HG03095 (cell line): Measurements from ENCODE around the gene USP14.
A peak's percentile ranks its signal among the peaks of the same experiment; 100 is the strongest.
"Not testable (repeated sequence)": the region's sequence is repeated elsewhere in the genome, so short reads cannot be mapped to it uniquely, and the experiment has no call there.

Experiments
- ATAC-seq: cut with Tn5 transposase; IDR thresholded peaks from one replicate; pipeline ENCODE4 v1.9.1; 2021; ENCODE audit warnings: moderate library complexity; ENCODE audit not compliant: unreplicated experiment

Gene USP14

DNA sequence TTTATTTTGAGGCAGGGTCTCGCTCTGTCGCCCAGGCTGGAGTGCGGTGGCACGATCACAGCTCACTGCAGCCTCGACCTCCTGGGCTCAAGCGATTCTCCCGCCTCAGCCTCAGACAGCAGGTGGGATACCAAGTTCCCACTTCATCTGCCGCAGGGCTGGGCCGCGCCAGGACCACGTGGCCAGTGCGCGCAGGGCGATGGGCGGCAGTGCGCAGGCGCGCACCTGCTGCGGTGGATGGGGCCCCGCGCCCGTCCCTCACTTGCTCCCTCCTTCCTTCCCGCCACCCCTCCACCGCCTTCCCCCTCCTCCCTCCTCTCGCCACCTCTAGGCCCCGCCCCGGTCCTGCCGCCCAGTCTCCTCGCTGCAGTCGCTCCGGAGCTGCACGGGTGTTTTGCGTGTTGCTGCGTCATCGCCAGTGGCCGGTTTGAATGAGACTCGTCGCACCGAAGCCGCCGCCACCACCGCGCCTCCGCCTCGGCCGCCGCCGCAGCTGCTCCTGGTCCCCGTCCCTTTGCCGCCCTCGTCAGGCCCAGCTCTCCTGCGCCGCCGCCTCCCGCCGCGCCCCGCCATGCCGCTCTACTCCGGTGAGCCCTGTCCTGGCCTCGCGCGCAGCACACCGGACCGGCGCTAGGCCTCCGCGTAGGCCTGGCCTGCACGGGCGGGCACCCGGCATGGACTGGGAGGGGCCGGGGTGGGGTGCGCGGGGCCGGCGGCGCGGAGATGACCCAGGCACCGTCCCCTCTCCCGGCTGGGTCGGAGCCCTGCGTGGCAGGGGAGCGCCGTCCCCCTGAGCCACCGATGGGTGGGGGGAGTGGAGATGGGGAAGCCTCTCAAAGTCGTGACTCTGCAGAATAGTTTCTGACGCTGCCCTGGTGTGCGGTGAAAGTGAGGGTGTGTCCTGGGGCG lies at the start of gene USP14:
Gene USP14, plus strand, starts transcription at position 430 of the 909 bp plus-strand sequence. Its CDS starts 142 bp downstream, at position 572.
- peak; percentile 91 for ATAC-seq

DNA sequence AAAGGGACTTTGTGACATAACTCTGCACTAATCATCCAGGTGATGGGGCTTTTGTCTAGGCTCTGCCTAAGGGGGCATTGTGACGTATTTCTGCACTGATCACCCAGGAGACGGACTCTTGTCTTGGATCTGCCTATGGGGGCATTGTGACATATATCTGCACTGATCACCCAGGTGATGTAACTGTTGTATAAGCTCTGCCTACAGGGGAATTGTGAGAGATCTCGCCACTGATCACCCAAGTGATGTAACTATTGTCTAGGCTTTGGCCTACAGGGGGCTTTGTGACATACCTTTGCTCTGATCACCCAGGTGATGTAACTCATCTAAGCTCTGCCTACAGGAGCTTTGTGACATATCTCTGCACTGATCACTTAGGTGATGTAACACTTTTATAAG lies 49.7 kb upstream of the USP14 start:
- not testable (repeated sequence) for ATAC-seq

DNA sequence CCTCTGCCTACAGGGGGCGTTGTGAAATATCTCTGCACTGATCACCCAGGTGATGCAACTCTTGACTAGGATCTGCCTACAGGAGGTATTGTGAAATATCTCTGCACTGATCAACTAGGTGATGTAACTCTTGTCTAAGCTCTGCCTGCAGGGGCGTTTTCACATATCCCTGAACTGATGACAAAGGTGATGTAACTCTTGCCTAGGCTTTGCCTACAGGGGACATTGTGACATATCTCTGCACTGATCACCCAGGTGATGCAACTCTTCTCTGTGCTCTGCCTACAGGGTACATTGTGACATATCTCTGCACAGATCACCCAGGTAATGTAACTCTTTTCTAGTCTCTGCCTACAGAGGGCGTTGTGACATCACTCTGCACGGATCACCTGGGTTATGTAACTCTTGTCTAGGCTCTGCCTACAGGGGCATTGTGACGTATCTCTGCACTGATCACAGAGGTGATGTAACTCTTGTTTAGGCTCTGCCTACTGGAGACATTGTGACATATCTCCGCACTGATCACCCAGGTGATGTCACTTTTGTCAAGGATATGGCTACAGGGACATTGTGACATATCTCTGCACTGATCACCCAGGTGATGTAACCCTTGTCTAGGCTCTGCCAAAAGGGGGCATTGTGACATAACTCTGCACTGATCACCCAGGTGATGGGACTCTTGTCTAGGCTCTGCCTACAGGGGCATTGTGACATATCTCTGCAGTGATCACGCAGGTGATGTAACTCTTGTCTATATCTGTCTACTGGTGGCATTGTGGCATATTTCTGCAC lies 49.0 kb upstream of the USP14 start:
- ATAC-seq = not testable (repeated sequence)

GRCh38 chr18:109922-110261 lies 48.5 kb upstream of the USP14 start:
- ATAC-seq = not testable (repeated sequence)

DNA sequence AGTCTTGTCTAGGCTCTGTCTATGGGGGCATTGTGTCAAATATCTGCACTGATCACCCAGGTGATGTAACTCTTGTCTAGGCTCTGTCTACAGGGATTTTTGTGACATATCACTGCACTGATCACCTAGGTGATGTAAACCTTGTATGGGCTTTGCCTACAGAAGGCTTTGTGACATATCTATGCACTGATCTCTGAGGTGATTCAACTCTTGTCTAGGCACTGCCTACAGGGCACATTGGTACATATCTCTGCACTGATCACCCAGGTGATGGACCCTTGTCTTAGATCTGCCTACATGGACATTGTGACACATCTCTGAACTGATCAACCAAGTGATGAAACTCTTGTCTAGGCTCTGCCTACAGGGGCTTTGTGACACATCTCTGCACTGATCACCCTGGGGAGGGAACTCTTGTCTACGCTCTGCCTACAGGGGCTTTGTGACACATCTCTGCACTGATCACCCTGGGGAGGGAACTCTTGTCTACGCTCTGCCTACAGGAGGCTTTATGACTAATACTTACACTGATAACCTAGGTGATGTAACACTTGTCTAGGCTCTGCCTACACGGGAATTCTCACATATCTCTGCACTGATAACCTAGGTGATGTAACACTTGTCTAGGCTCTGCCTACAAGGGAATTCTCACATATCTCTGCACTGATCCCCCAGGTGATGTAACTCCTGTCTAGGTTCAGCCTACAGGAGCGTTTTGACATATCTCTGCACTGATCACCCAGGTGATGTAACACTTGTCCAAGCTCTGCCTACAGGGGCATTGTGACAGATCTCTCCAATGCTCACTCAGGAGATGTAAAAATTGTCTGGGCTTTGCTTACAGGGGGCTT lies 47.8 kb upstream of the USP14 start:
- not testable (repeated sequence) for ATAC-seq

GRCh38 chr18:111306-112014 lies 46.9 kb upstream of the USP14 start:
- ATAC-seq = no peak

- not testable (repeated sequence) for ATAC-seq
Measured at GRCh38 chr18:112015-112733, 46.2 kb upstream of the USP14 start.

DNA sequence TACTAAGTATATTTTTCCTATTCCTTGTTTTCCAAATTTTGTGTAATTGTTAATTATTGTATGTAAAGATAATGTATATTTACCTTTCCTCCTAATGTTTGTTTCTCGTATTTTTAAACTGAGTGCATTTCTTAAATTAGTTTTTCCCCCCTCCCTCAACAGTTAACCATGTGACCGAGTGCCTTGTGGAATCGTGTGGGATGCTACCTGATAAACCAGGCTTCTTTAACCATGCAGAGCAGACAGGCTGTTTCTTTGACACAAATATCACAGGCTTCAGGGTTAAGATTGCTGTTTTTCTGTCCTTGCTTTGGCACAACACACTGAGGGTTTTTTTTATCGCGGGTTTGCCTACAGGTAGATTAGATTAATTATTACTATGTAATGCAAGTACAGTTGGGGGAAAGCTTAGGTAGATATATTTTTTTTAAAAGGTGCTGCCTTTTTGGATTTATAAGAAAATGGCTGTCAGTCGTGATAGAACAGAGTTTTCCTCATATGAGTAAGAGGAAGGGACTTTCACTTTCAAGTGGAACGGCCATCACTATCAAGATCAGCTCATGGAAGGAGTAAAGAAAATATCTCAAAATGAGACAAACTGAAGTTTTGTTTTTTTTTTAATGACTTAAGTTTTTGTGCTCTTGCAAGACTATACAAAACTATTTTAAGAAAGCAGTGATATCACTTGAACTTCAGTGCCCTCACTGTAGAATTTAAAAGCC lies 37.7 kb upstream of the USP14 start:
- not testable (repeated sequence) for ATAC-seq

GRCh38 chr18:135045-135444 lies 23.3 kb upstream of the USP14 start:
- ATAC-seq = no peak

- ATAC-seq = no peak
Measured at GRCh38 chr18:136433-136832, 21.9 kb upstream of the USP14 start.

- no peak for ATAC-seq
Measured at GRCh38 chr18:137327-137726, 21.0 kb upstream of the USP14 start.

GRCh38 chr18:140670-141266 lies 17.6 kb upstream of the USP14 start:
- no peak for ATAC-seq

GRCh38 chr18:142624-143296 lies 15.6 kb upstream of the USP14 start:
- not testable (repeated sequence) for ATAC-seq

GRCh38 chr18:148841-149240 lies 9.5 kb upstream of the USP14 start:
- no peak for ATAC-seq

DNA sequence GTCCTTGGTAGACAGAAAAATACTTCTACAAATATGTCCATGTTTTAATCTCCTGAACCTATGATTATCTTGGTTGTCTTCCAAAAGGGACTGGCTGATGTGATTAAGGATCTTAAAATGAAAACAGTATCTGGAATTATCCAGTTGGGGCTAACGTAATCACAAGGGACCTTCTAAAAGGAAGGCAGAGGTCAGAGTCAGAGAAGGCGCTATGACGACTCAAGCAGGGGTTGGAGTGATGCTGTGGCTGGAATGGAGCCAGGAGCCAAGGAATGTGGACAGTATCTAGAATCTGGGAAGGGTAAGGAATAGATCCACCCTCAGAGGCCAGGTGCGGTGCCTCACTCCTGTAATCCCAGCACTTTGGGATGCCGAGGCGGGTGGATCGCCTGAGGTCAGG lies 4.2 kb upstream of the USP14 start:
- no peak for ATAC-seq

DNA sequence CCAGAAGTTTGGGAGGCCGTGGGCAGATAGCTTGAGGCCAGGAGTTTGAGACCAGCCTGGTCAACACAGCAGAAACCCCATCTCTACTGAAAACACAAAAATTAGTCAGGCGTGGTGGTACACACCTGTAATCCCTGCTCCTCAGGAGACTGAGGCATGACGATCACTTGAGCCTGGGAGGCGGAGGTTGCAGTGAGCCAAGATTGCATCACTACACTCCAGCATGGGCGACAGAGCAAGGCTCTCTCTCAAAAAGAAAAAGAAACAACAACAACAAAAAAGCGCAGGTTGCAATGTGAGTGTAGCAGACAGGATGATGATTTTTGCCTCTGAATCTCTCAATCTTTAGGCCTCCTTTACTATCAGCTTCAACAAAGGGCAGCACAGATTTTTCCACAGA lies 2.7 kb upstream of the USP14 start:
- no peak for ATAC-seq

- no peak for ATAC-seq
Measured at GRCh38 chr18:156514-157230, 1.7 kb upstream of the USP14 start.
